ENCODE data around the gene RPUSD1.
"Not testable (repeated sequence)": the region's sequence is repeated elsewhere in the genome, so short reads cannot be mapped to it uniquely, and the experiment has no call there.

The RPUSD1 gene

GRCh38 chr16:766008-766819 lies 22.0 kb downstream of the RPUSD1 start:
- no peak for DNase-seq (ENCODE audit: low spot score)

DNA sequence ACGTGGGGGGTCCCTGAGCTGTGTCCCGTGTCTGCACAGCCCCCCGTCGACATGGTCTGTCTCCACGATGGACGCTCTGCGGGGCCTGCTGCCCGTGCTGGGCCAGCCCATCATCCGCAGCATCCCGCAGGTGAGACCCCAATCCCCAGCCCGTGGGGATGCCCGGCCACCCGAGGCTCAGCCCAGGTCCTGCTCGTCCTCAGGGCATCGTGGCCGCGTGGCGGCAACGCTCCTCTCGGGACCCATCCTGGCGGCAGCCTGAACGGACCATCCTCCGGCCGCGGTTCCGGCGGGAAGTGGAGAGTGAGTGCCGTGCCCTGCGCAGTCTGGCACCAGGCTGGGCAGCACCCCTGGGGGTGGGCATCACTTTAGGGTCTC lies 22.7 kb downstream of the RPUSD1 start:
- no peak for DNase-seq (ENCODE audit: low spot score)

DNA sequence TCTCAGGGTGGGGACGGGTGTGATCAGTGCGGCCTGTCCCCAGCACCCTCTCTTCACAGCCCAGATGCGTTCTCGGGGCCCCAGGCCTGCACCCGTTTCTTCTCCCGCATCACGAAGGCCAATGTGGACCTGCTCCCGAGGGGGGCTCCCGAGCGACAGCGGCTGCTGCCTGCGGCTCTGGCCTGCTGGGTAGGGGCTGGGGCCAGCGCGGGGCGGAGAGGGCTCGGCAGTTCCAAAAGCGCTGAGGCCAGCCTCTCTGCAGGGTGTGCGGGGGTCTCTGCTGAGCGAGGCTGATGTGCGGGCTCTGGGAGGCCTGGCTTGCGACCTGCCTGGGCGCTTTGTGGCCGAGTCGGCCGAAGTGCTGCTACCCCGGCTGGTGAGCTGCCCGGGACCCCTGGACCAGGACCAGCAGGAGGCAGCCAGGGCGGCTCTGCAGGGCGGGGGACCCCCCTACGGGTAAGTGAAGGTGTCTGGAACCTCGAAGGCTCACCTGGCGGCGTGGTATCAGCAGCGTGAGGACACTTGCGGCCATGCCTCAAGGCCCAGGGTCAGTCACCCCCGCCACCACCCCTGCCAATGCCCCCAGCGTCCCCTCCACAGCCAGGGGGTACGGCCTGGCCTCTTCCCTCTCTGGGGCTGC lies 23.2 kb downstream of the RPUSD1 start:
- no peak for DNase-seq (ENCODE audit: low spot score)

- no peak for DNase-seq (ENCODE audit: low spot score)
Observed at GRCh38 chr16:764184-764750, 23.9 kb downstream of the RPUSD1 start.

DNA sequence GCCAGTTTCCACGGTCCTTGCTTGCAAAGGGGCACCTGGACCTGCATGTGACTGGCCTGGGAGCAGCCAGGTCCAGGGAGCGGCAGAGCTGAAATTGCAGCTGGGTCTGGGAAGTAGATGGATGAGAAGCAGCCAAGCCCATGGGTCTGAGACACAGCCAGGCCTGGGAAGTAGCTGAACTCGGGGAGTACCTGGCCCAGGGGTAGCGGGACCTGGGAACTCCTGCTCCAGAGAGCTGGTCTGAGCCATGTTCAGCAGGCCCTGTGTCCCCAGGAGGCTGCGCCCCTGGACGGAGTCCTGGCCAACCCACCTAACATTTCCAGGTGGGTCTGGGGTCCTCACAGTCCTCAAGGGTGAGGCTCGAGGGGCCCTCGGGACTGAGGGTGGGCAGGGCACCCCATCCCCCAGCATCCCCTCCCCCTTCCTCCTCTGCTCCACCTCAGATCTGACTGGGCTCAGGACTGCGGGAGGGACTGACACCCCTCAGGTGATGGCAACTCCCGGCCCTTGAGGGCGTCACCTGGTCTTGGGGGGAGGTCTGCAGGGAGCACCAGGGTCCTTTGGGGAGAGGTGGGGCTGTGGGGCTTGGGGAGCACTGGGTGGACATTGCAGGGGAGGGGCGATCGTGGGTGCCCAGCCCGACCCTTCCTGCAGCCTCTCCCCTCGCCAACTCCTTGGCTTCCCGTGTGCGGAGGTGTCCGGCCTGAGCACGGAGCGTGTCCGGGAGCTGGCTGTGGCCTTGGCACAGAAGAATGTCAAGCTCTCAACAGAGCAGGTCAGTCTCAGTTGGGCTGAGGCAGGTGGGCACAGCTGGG lies 24.6 kb downstream of the RPUSD1 start:
- DNase-seq (ENCODE audit: low spot score) = no peak

- DNase-seq (ENCODE audit: low spot score) = no peak
Observed at GRCh38 chr16:762595-763268, 25.4 kb downstream of the RPUSD1 start.

DNA sequence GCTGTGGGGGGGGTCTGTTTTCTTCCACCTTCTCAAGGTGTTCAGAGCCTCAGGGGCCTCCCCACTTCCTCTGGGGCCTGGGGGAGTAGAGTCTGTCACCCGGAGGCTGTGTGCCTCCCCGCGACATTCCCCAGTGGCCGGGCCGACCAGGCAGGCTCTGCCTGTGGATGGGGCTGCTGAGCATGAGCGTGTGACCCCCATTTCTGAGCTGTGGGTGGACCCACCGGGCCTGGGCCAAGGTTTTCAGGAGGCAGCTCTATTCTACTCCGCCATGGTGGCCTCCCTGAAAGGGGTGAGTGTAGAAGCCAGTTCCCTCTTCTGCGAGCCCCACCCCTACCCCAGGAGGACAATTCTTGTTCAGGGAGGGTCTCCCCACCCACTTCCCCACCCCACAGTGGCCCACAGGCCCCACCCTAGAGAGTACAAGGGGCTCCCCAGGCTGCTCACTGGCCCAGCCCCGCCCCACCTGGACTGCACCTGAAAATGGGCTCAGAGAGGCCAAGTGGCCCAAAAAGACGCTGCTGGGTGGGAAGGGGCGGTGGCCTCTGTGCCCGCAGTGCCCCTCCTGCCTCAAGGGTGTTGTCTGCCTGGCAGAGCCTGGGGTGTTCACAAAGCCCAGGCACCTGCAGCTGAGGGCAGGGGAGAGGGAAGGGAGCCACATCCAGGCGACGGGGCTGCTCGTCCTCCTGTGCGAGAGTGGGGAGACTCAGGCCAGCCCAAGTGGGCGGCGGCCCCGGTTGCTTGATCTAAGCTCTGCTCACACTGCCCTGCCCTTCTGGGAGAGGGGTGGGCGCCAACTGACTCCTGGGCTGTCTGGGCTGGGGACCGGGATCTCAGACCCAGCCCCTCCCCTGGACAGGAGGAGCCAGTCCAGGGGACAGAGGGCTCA lies 26.3 kb downstream of the RPUSD1 start:
- DNase-seq (ENCODE audit: low spot score) = no peak

GRCh38 chr16:760545-761343 lies 27.4 kb downstream of the RPUSD1 start, which contains the start of gene MSLN:
Gene MSLN, plus strand, starts transcription at chr16:760734. Its CDS starts 1,947 bp downstream, at chr16:762681.
- no peak for DNase-seq (ENCODE audit: low spot score)

DNA sequence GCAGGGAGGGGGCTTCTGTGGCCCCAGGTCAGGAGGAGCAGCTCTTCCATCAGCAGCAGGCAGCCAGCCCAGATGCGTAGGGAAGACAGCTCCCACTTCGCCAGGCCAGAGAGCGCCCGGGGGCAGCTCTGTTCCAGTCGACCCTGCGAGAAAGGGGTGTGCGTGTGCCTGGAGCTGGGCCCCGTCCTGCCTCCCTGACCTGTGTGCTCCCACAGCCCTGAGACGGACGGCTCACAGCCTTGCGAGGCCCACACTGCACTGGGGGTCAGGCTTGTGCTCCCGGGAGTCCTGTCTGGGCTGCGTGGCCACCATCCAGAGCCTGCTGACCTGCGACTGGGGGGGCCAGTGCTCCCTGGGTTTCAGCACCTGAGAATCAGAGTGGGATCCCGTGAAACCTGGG lies 28.1 kb downstream of the RPUSD1 start:
- DNase-seq (ENCODE audit: low spot score) = no peak

DNA sequence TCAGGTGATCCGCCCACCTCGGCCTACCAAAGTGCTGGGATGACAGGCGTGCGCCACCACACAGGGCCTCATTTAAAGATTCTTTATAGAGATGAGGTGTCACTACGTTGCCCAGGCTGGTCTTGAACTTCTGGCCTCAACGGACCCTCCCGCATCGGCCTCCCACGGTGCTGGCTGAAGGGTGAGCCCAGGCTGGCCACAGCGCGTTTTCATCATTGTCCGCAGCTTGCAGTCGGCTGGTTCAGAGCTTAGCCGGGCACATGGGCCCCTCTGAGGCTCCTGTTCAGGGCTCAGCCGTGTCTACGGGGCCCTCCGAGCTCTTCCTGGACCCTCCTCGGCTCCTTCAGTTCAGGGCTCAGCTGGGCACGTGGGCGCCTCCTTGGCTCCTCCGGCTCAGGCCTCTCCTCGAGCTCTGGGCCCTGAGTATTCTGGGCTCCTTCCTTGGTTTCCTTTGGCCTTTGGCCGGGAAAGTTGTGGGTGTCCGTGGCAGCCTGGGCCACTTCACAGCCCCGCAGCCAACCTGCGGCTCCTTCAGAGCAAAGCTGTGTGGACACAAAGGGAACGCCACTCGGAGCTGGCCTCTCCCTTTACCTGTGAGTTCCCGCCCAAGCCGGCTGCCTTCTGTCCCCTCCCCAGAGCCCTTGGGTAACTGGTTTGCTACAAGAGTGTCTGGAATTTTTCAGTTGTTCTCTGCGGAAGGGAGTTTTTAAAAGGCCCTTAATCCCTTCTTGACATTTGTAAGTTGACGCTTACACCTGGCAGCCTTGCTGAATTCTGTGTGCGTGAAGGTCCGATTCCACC lies 28.9 kb downstream of the RPUSD1 start:
- DNase-seq (ENCODE audit: low spot score) = no peak

- DNase-seq (ENCODE audit: low spot score) = no peak
Observed at GRCh38 chr16:756428-756827, 31.8 kb downstream of the RPUSD1 start.

GRCh38 chr16:754656-755055 lies 33.5 kb downstream of the RPUSD1 start:
- DNase-seq (ENCODE audit: low spot score) = no peak

DNA sequence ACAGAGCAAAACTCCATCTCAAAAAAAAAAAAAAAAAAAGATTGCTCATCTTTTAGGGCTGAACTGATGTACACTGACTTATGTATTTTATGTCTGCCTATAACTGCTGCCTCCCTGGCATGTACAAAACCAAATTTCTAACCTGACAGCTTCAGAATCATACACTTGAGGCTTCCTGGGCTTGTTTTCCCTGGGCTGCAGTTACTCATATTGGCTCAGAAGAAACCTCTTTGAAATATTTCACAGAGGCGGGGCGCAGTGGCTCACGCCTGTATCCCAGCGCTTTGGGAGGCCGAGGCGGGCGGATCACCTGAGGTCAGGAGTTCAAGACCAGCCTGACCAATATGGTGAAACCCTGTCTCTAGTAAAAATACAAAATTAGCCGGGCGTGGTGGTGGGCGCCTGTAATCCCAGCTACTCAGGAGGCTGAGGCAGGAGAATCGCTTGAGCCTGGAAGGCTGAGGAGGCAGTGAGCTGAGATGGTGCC lies 34.0 kb downstream of the RPUSD1 start:
- not testable (repeated sequence) for DNase-seq (ENCODE audit: low spot score)

- DNase-seq (ENCODE audit: low spot score) = no peak
Observed at GRCh38 chr16:752007-752312, 36.2 kb downstream of the RPUSD1 start.

DNA sequence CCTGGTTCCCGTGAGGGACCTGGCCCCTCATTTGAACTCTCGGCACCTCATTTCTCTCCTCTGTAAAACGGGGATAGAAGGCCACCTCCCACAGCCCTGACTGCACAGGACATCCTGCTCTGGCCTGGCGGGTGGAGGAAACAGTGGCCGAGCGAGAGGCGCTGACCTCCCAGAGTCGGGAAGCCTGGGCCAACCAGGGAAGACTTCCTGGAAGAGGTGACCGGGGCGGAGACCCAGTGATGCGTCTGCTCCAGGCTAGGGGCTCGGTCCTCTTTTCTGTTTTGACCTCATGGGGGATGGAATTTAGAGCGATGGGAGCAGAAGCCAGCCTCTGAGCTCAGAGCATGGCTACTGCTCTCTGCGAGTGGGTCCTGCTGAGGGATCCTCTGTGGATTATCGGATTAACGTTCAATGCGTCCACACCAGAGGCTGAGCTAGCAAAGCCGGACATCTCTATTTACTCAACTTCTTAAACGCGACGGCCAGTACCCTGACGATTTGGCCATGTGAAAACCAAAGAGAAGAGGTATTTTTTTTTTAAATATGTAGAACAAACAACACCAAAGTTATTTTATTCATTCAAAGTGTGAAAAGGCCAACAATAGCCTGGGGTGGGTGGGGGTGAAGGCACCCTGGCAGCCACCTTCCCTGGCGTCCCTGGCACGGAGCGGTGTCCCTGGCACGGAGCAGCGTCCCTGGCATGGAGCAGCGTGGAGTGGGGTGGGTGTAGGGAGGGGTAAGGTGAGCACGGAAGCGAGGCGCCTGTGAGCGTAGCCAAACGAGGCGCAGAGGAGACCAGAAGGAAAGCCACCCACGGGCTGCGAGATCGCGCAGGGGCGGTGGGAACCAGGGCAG lies 36.8 kb downstream of the RPUSD1 start:
- no peak for DNase-seq (ENCODE audit: low spot score)

DNA sequence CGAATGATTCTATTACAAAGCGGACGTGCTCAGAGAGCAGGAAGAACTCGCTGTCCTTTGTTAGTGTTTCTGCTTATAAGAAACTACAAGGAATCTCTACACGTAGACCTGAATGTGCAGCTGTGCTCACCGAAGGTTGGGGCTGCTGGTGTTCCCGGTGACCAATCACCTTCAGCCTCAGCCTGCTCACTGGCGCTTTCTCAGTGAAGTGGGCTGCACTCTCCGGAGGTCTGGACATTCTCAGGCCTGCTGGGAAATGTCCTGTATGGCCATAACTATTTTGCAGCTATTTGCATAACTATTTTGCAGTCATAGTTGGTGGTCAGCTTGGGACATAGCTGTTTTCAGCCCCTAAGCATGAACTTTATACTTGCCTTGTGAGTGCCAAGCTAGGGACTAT lies 37.7 kb downstream of the RPUSD1 start:
- DNase-seq (ENCODE audit: low spot score) = no peak

GRCh38 chr16:749010-749409 lies 39.2 kb downstream of the RPUSD1 start:
- no peak for DNase-seq (ENCODE audit: low spot score)
